ENCODE measurements around the gene PDE4D.
"Not testable (repeated sequence)": the region's sequence is repeated elsewhere in the genome, so short reads cannot be mapped to it uniquely, and the experiment has no call there.

PDE4D gene

GRCh38 chr5:59693492-59694309 is 199.8 kb downstream of the PDE4D start:
- DNase-seq, result no peak

- DNase-seq, result no peak
These were observed 207.7 kb downstream of the PDE4D start for GRCh38 chr5:59685793-59686192.

GRCh38 chr5:59685191-59685530 is 208.4 kb downstream of the PDE4D start:
- no peak for DNase-seq

- DNase-seq, result no peak
These were observed 208.9 kb downstream of the PDE4D start for GRCh38 chr5:59684388-59685190.

GRCh38 chr5:59683311-59683710 is 210.2 kb downstream of the PDE4D start:
- DNase-seq, result no peak

- DNase-seq, result no peak
These were observed 211.0 kb downstream of the PDE4D start for GRCh38 chr5:59682542-59682941.

- DNase-seq, result no peak
These were observed 214.6 kb downstream of the PDE4D start for GRCh38 chr5:59678943-59679342.

- DNase-seq, result no peak
These were observed 218.8 kb downstream of the PDE4D start for GRCh38 chr5:59674763-59675162.

GRCh38 chr5:59673438-59674058 is 220.0 kb downstream of the PDE4D start:
- DNase-seq, result no peak

- DNase-seq, result no peak
These were observed 227.0 kb downstream of the PDE4D start for GRCh38 chr5:59666440-59667068.

GRCh38 chr5:59665832-59666203 is 227.7 kb downstream of the PDE4D start:
- not testable (repeated sequence) for DNase-seq

GRCh38 chr5:59665086-59665831 is 228.3 kb downstream of the PDE4D start:
- DNase-seq, result no peak

- DNase-seq, result no peak
These were observed 231.4 kb downstream of the PDE4D start for GRCh38 chr5:59661954-59662615.

- no peak for DNase-seq
These were observed 232.2 kb downstream of the PDE4D start for GRCh38 chr5:59661311-59661710.

- DNase-seq, result no peak
These were observed 232.8 kb downstream of the PDE4D start for GRCh38 chr5:59660737-59661136.

- DNase-seq, result no peak
These were observed 236.9 kb downstream of the PDE4D start for GRCh38 chr5:59656351-59657254.

GRCh38 chr5:59655693-59656309 is 237.7 kb downstream of the PDE4D start:
- no peak for DNase-seq

- no peak for DNase-seq
These were observed 238.8 kb downstream of the PDE4D start for GRCh38 chr5:59654691-59655090.

GRCh38 chr5:59652449-59652848 is 241.1 kb downstream of the PDE4D start:
- DNase-seq, result no peak
